Skeletal muscle cell (primary cell): Measurements from ENCODE around the gene CDCA3.

ENCODE experiments used
- DNase-seq: peaks from one replicate; pipeline ENCODE4 v3.0.0-alpha.2; 2010; ENCODE audit warnings: low read depth
- H3K4me3 ChIP-seq: 2 replicates; pipeline ENCODE4 v1.5.1; 2011; ENCODE audit warnings: low read depth, mild to moderate bottlenecking, control low read depth, low read length, moderate library complexity

Gene CDCA3

DNA sequence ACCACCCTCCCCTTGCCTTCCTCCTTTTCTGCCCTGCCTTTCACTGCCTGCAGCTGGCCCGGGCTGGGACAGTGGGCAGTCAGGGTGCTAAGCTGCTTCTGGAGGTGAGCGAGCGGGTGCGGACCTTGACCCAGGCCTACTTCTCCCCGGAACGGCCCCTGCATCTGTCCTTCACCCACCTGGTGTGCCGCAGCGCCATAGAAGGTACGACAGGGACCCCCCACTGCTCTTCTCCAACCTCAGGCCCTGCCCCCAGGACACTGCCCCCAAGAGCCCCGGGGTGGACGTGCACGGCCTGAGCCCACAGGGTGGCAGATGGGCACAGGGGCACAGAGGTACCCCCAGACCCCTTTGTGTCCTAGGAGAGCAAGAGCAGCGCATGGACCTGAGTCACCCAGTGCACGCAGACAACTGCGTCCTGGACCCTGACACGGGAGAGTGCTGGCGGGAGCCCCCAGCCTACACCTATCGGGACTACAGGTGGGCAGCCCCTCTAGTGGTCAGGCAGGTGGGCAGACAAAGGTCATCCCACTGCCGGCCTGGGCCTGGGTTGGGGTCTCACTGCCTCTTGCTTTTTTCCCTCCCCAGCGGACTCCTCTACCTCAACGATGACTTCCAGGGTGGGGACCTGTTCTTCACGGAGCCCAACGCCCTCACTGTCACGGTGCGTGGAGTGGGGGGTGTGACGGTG, 13.6 kb downstream of the CDCA3 start:
- no peak overlapping the region for H3K4me3 ChIP-seq
- no peak for DNase-seq

DNA sequence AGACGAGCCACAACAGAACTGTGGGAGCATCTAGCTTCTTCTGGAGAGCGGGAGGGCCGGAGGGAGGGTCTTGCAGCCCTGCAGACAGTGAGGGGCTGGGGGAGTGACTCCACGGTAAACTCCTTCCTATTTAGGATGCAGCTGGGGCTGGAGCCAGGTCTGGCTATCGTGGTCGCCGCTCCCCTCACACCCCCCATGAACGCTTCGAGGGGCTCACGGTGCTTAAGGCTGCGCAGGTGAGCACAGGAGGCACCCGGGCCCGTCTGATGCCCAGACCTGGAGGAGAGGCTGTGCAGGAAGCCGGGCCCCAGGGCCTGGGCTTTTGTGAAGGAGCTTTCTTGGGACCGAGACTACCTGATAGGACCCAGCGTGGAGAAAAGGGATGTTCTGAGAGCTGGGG, 14.2 kb downstream of the CDCA3 start:
- no peak overlapping the region for H3K4me3 ChIP-seq
- DNase-seq = no peak

DNA sequence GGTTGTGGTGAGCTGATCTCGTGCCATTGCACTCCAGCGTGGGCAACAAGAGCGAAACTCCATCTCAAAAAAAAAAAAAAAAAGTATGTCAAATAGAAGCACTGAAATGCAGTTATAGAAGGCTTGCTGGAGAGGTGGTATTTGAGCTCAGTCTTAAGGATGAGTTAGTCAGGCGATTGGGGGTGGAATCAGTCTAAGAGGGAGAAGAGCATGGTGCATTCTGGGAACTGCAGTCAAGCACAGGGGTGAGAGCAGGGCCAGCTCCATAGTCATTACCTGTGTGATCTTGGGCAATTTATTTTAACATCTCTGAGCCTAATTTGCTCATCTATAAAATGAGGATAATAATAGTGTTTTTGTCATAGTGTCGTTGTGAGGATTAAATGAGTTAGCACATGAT, 16.2 kb downstream of the CDCA3 start:
- no peak for DNase-seq
- H3K4me3 ChIP-seq = no peak overlapping the region

DNA sequence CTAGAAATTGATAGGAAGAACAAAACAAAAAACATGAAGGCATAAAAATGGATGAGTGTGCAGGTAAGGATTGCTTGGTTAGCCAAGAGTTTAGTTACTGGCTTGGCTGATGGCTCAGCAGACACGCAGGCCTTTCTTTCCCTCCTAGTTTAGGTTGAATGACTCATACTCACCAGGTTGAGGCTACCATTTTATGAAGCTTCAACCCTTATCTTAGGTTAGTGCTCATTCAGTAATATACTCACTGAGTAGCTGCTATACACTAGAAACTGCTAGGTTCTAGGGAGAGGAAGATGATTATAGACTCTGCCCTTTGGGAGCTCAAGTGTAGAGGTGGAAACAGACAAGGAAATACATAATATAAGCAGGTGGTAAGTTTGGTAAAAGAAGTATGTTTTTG, 16.8 kb downstream of the CDCA3 start:
- H3K4me3 ChIP-seq = no peak overlapping the region
- DNase-seq = no peak

DNA sequence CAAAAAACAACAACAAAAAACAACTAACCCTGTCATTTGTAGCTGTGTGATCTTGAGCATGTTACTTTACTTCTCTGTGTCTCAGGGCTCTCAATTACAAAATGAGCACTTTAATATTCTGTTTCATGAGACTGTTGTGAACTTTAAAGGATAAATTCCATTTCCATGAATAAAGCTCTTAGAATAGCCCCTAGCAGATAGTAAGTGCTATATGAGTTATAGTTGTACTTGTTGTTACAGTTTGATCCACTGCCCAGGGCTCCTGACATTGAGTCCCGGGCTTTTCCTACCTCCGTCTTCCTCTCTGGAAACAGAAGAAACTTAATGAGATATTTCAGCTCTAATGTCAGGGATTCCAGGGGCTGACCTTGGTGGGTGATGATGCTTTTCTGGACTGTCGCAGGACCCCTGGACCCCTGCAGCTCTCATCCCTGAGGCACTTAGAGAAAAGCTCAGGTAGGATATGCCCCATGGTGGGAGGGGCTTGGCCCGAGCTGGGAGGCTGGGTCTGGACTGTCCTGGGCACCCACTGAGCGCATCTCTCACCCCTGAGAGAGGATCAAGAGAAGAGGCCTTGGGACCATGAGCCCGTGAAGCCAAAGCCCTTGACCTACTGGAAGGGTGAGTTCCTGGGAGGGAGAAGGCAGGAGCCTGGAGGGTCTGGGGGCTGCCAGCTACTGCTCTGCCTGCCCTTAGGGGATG, 17.7 kb downstream of the CDCA3 start:
- no peak for DNase-seq
- H3K4me3 ChIP-seq = no peak overlapping the region

DNA sequence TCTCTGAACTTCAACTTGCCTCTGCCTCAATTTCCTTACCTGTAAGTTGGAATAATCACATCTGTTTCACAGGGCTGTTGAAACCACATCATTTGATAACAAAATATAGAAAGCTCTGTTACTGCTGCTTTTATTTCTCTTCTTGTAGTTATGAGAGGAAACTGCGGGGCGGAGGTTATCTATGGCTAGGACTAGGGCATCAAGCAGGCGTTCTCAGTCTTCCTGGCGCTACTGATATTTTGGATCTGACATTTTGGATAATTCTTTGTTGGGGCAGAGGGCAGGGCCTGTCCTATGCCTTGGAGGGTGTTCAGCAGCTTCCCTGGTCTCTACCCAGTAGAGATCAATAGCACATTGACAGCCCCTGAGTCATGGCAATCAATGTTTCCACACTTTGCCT, 19.0 kb downstream of the CDCA3 start:
- no peak overlapping the region for H3K4me3 ChIP-seq
- DNase-seq = no peak

DNA sequence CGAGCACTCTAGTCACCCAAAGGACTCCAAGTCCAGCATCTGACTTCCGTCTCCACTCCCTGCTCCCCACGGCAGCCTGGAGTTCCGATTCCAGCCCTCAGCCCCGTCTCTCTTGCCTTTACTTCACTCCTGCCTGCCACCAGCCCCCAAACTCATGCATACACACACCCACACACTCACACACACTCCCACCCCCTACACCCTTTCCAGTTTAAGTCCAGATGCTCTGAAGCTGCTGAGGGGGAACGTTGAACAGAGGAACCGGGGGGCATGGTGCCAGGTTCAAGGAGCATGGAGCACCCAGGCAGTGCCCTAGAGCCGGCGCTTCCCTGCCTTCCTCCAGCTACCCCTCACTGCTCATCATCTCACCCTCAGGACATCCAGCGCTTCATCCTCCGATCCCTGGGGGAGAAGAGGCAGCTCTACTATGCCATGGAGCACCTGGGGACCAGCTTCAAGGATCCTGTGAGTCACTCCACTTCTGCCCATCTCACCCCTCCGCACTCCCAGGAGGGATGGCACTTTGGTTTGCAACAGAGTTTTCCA, 19.6 kb downstream of the CDCA3 start:
- DNase-seq = no peak
- H3K4me3 ChIP-seq = no peak overlapping the region

DNA sequence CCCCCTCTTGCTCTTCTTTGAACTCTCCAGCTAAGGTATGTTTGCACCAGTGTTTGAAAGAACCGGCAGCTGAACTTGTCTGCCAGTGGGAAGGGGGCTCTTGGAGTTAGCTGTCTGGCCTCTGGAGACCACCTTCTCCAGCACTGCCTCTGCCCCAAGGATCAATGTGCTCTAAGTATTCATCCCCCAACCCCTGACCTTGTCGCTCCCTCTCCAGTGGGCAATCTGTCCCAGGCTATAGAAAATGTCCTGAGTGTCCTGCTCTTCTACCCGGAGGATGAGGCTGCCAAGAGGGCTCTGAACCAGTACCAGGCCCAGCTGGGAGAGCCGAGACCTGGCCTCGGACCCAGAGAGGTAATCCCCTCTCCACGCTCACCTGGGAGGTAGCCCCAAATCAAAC, 20.1 kb downstream of the CDCA3 start:
- no peak for DNase-seq
- H3K4me3 ChIP-seq = no peak overlapping the region

DNA sequence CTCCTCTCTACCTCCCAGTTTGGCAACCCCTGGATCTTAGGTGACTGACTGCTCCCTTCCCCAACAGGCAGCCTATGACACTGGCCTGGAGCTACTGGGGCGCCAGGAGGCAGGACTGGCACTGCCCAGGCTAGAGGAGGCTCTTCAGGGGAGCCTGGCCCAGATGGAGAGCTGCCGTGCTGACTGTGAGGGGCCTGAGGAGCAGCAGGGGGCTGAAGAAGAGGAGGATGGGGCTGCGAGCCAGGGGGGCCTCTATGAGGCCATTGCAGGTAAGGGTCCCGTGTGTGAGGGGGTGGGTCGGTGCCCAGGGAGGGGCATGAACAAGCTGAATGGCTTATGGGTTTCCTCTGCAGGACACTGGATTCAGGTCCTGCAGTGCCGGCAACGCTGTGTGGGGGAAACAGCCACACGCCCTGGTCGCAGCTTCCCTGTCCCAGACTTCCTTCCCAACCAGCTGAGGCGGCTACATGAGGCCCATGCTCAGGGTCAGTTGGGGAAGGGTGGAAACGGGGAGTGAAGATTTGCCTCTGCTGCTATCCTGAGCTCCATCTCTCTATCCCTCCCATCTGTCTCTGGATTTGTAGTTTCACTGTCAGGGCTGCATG, 20.7 kb downstream of the CDCA3 start:
- no peak for DNase-seq
- H3K4me3 ChIP-seq = peak overlapping the region; percentile 97

DNA sequence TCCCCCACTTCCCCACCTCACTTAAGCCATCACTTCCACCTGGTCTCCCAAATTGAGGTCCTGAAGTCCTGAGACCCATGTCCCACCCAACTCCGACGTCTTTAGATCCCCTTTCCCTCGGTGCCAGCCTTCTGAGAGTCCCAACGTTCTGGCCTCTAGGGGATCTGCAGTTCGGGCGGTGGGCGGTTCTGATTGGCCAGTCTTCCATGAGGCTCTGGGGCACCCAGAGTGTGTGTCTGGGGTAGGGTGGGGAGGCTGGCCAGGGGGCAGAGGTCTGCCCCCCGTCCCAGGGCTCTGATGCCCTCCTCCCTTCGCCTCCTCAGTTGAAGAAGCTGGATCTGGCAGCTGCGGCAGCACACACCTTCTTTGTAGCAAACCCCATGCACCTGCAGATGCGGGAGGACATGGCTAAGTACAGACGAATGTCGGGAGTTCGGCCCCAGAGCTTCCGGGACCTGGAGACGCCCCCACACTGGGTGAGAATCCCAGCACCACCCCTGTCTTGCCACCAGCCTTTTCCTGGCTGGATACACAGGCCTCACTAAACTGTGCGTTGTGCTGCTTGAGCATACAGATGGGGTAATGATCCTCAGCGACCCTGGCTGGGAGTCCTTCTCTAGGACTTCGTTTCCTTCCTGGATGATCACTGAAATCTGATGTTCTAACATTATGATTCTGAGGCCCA, 21.4 kb downstream of the CDCA3 start:
- no peak for DNase-seq
- peak overlapping the region; percentile 97 for H3K4me3 ChIP-seq

DNA sequence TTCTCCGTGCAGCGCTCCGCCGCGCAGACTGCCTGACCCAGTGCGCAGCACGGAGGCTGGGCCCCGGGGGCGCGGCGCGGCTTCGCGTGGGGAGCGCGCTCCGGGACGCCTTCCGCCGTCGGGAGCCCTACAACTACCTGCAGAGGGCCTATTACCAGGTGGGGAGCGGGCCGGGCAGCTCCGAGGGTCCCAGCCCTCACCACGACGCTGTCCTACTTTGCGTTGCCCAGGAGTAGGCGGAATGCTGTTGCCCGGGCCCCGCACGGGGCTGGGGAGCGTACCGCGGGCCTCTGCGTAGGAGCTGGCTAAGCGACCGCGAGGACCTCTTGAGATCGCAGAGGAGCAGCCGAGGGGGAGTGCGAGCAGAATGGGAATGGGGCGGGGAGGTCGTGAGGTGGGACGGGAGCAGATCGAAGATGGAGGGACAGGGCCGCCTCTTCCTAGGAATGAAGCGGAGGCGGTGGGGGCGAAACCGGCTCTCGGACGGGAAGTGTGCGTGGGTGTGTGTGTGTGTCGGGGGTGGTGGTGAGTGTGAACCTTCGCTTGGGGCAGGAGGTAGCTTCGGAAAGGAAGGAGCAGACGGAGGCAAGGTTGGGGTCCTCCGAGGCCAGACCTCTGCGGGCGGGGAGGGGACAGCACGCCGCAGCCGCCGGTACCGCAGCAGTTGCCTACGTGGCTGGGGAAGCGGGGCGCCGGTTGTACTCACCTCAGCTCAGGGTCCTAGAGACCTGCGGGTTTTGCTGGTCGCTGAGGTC, 22.1 kb downstream of the CDCA3 start:
- DNase-seq = no peak
- H3K4me3 ChIP-seq = peak overlapping the region; percentile 97

DNA sequence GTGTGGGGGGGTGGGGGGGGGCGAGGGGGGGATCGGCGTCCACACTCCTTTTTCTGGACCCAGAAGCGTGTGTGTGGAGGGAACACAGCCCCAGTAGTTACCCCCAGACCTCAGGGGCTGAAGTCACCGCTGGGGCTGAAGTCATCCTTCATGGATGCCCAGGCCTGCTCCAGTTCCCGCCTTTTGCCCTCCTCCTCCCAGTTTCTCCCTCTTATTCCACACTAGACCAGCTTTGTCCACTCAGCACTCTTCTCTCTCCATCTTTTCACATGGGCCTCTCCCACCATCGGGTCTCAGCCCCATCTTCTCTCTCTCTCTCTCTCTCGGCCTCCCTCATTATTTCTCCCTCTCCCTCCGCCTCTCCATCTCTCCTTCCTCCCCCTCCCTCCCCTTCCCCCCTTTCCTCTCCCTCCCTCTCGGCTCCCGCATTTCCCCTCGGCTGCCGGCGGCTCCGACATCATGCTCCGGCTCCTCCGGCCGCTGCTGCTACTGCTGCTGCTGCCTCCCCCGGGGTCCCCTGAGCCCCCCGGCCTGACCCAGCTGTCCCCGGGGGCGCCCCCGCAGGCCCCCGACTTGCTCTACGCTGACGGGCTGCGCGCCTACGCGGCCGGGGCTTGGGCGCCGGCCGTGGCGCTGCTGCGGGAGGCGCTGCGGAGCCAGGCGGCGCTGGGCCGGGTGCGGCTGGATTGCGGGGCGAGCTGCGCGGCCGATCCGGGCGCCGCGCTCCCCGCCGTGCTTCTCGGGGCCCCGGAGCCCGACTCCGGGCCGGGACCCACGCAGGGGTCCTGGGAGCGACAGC, 22.9 kb downstream of the CDCA3 start, which contains the start of gene P3H3:
Gene P3H3 (plus strand): TSS at position 426 of the 799 bp plus-strand sequence. CDS start 34 bp downstream, at position 460.
- no peak for DNase-seq
- peak within 1 kb of the TSS; percentile 97 for H3K4me3 ChIP-seq

DNA sequence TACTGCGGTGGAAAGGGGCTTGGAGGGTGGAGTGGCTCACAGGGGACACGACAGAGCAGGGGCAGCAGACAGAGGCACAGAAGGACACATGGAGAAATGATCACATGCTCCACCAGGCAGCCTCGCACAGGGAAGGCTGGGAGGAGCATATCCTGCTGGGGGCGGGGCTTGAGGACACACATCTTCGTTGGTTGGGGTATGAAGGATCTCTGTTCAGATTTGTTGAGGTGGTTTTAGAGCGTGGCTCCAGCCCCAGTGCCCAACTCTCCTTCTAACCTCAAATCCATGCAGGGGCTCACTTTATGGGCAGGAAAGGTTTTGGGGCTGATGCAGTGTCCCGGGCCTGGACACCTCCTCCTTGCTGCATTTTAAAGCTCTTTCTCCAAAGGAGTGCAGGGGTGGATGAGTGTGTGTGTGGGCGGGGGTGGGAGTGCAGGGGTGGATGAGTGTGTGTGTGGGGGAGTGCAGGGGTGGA, 23.6 kb downstream of the CDCA3 start:
- peak; percentile 62 for DNase-seq
- H3K4me3 ChIP-seq = peak overlapping the region; percentile 31

DNA sequence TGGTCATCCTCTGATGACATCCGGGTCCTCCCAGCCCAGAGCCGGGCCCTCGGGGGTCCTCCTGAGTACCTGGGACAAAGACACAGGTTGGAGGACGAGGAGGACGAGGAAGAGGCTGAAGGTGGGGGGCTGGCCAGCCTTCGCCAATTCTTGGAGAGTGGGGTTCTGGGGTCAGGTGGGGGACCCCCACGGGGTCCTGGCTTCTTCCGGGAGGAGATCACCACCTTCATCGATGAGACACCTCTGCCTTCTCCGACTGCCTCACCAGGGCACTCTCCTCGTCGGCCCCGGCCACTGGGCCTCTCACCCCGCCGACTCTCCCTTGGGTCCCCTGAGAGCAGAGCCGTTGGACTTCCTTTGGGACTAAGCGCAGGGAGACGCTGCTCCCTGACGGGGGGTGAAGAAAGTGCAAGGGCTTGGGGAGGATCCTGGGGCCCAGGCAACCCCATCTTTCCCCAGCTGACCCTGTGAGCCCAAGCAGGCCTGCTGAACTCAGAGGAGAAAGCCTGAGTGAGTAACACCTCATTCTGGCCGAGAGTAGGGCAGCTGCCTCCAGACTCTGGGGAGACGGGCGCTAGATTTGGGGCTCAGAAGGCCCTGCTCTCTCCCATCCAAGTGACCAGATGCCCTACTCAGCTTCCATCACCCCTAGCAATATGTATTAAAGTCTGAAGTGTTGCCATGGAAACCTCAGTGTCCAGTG, 24.2 kb downstream of the CDCA3 start:
- no peak overlapping the region for H3K4me3 ChIP-seq
- DNase-seq = no peak

DNA sequence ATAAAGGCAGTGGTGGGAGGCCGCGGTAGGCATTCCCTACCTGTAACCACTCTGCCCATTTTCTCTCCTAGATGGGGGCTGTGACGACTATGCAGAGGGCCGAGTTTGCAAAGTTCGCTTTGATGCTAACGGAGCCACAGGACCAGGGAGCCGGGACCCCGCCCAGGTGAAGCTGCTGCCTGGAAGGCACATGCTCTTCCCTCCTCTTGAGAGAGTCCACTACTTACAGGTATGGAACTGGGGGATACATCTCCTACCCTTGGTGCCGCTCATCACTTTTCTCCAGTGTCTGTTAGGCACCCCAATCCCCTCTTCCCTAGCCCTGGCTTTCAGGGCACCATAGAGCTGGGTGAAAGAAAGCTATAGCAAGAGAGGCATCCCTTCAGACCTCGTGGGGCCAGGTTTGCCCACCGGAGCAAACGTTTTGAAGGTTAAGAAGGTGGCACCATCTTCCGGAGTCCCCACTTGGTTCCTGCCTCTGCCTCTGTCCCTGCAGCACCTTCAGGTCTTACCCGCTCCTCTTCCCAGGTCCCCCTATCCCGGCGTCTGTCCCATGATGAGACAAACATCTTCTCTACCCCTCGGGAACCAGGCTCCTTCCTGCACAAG, 24.9 kb downstream of the CDCA3 start:
- H3K4me3 ChIP-seq = no peak overlapping the region
- DNase-seq = no peak

DNA sequence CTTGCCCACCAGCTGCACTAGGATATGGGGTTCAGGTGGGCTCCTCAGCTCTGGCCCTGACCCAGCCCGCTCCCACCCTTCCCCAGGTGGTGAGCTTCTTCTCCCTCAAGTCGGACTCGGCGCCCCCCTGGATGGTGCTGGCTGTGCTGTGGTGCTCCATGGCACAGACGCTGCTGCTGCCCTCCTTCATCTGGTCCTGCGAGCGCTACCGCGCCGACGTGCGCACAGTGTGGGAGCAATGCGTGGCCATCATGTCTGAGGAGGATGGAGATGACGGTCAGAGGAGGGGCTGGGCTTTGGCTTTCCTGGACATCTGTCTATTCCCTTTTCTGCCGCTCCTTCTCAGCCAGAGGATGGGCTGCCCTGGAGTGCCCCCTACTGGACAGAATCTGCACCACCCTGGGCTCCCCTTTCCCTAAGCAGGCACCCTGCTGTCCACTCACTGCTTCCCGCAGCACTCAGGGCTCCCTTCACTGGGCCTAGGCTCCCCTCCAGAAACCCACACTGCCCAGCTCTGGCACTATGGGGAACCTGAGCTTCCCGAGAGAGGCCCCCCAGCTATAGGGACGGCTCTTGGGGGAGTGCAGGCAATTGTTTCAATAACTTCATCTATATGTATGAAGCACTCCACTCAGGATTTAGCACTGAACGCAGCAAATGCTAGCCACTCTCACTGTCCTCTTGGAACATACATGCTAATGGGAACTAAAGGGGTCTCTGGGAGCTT, 25.5 kb downstream of the CDCA3 start:
- peak overlapping the region; percentile 42 for H3K4me3 ChIP-seq

DNA sequence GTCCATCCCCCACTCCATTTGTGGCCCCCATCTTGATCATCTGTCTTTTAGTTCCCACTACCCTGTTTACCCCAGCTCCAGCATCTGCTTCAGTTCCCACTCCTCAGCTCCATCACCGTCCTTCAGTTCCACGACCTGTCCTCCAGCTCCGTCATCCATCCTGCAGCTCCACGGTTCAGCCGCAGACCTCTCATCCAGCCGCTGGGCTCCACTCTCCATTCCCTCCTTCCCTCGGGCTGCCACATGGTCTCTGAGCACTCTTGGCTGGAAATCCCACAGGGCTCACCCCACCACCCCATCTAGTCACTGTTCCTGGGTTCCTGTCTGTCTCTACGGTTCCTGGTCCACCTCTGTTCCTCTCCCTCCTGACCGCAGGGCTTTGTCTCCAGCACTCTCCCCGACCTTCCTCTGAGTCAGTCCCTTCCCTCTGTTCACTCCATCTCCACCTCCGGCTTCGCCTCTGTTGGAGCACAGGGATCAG, 26.1 kb downstream of the CDCA3 start:
- no peak for DNase-seq
- peak overlapping the region; percentile 42 for H3K4me3 ChIP-seq

More for the DNA sequence above, 25.5 kb downstream of the CDCA3 start:
- peak; percentile 56 for DNase-seq
